HepG2 (cell line): ENCODE measurements around the gene DCAF8. TPM values are rescaled to one million over a fixed set of nuclear protein-coding genes. Genes with fewer than 3 reads are reported as not detected.

Experiments
- ATAC-seq: fragments of 200-7000 bp; cut with Tn5 transposase; 3 replicates; pipeline ENCODE4 v1.9.1; 2020; ENCODE audit warnings: mild to moderate bottlenecking, moderate library complexity
- BruUV-seq: library from RNA; stranded (reverse); fragments of 400-500 nt; replicated peaks from 2 replicates; lab custom pipeline; 2021; lab: Mats Ljungman, UMichigan
- CTCF ChIA-PET: fragments of 300-600 bp; formaldehyde crosslinking; extraction: SDS; loops from one replicate; lab custom pipeline; 2021; ENCODE audit warnings: low total read pairs, inconsistent platforms, low intra/inter-chr PET ratio; lab: Yijun Ruan, JAX
- POLR2A ChIA-PET: fragments of 350-600 bp; sonication (Branson Sonifier 250); formaldehyde crosslinking; loops from one replicate; lab custom pipeline; 2020; ENCODE audit warnings: antibody characterized with exemption, inconsistent platforms; lab: Yijun Ruan, JAX
- DNase-seq: peaks from one replicate; pipeline ENCODE4 v3.0.0-alpha.2; 2015; ENCODE audit warnings: low spot score
- FAIRE-seq: peaks from 3 replicates; lab custom pipeline; 2011; peaks lifted over from hg19 to GRCh38; lab: Jason Lieb, UNC
- H2AFZ ChIP-seq: one replicate; pipeline ENCODE4 v1.6.1; 2011; ENCODE audit warnings: low read length, inconsistent platforms
- H3K27ac ChIP-seq: fragments of 300-600 bp; 3 replicates; pipeline ENCODE4 v1.8.0; 2011; ENCODE audit warnings: mixed run types, mild to moderate bottlenecking, mixed read lengths, low read length, inconsistent platforms; ENCODE audit not compliant: insufficient read depth; ENCODE audit errors: extremely low read length
- H3K27me3 ChIP-seq, 2 experiments: fragments of 200-600 bp in 1 of 2; 2 replicates in 1 of 2; 3 replicates in 1 of 2; pipeline versions ENCODE4 v1.6.0 to v1.8.0; 2011; ENCODE audit warnings: low read length in 2 of 2, mild to moderate bottlenecking in 2 of 2, moderate library complexity in 2 of 2, inconsistent platforms in 1 of 2; ENCODE audit not compliant: insufficient read depth in 2 of 2, control insufficient read depth in 1 of 2
- H3K36me3 ChIP-seq, 2 experiments: fragments of 200-600 bp in 1 of 2; replicated peaks in 1 of 2; 2 replicates in 1 of 2; 3 replicates in 1 of 2; pipeline versions ENCODE4 v1.5.1 to v1.8.0; 2011; ENCODE audit warnings: low read length in 2 of 2, inconsistent platforms in 1 of 2; ENCODE audit not compliant: insufficient read depth in 2 of 2, control insufficient read depth in 1 of 2
- H3K4me1 ChIP-seq: 2 replicates; pipeline ENCODE4 v1.5.1; 2012; ENCODE audit warnings: low read length, inconsistent platforms; ENCODE audit not compliant: insufficient read depth
- H3K4me2 ChIP-seq: 2 replicates; pipeline ENCODE4 v1.6.0; 2011; ENCODE audit warnings: low read depth, low read length, inconsistent platforms
- H3K4me3 ChIP-seq, 3 experiments: fragments of 200-600 bp in 1 of 3; sonication (generic), shearing (Covaris generic) in 1 of 3; replicated peaks in 1 of 3; 2 replicates each; pipeline ENCODE4 v1.5.1; 2011 to 2016; ENCODE audit warnings: low read length in 3 of 3, inconsistent platforms in 2 of 3, low read depth in 2 of 3, mild to moderate bottlenecking in 2 of 3, control low read depth in 1 of 3, mixed read lengths in 1 of 3; ENCODE audit not compliant: insufficient read depth in 1 of 3
- H3K79me2 ChIP-seq: one replicate; pipeline ENCODE4 v1.6.1; 2011; ENCODE audit warnings: low read length, inconsistent platforms; ENCODE audit not compliant: insufficient read depth
- H3K9ac ChIP-seq: 2 replicates; pipeline ENCODE4 v1.6.0; 2011; ENCODE audit warnings: mild to moderate bottlenecking, low read depth, low read length, inconsistent platforms; ENCODE audit not compliant: insufficient read depth
- H3K9me3 ChIP-seq: 2 replicates; pipeline ENCODE4 v1.5.1; 2012; ENCODE audit warnings: mild to moderate bottlenecking, low read length
- H4K20me1 ChIP-seq: 2 replicates; pipeline ENCODE4 v1.6.0; 2011; ENCODE audit warnings: inconsistent platforms, mild to moderate bottlenecking, low read length, moderate library complexity; ENCODE audit not compliant: insufficient read depth
- ATAD3A ChIP-seq: sonication (generic); formaldehyde crosslinking; IDR thresholded peaks from 2 replicates; pipeline ENCODE4 v1.4.0; 2020; ENCODE audit warnings: missing genetic modification reagents
- ESRRA ChIP-seq: sonication (generic); formaldehyde crosslinking; IDR thresholded peaks from 2 replicates; pipeline ENCODE4 v1.5.1; 2020; ENCODE audit warnings: mild to moderate bottlenecking, low read depth, missing genetic modification reagents
- FOSL1 ChIP-seq: sonication (generic); formaldehyde crosslinking; IDR thresholded peaks from 2 replicates; pipeline ENCODE4 v1.9.0; 2021; ENCODE audit warnings: missing genetic modification reagents, borderline replicate concordance
- GZF1 ChIP-seq: sonication (generic); formaldehyde crosslinking; IDR thresholded peaks from 2 replicates; pipeline ENCODE4 v1.5.1; 2020; ENCODE audit warnings: mild to moderate bottlenecking, missing genetic modification reagents
- PHF8 ChIP-seq: sonication (generic); formaldehyde crosslinking; IDR thresholded peaks from 2 replicates; pipeline ENCODE4 v1.5.0; 2020; ENCODE audit warnings: missing genetic modification reagents
- RXRB ChIP-seq: IDR thresholded peaks from 2 replicates; pipeline ENCODE4 v1.6.1; 2016; ENCODE audit warnings: borderline replicate concordance, missing genetic modification reagents, missing compliant biosample characterization
- SMAD3 ChIP-seq: sonication (generic); formaldehyde crosslinking; IDR thresholded peaks from 2 replicates; pipeline ENCODE4 v1.4.0; 2020; ENCODE audit warnings: missing genetic modification reagents
- STAG1 ChIP-seq: sonication (generic); formaldehyde crosslinking; IDR thresholded peaks from 2 replicates; pipeline ENCODE4 v1.4.0; 2020; ENCODE audit warnings: missing genetic modification reagents
- TEAD3 ChIP-seq: optimal IDR thresholded peaks from 2 replicates; pipeline ENCODE3; 2016; ENCODE audit warnings: borderline replicate concordance
- TOE1 ChIP-seq: sonication (generic); formaldehyde crosslinking; IDR thresholded peaks from 2 replicates; pipeline ENCODE4 v1.4.0; 2020; ENCODE audit warnings: mild to moderate bottlenecking, missing genetic modification reagents
- ZNF24 ChIP-seq: fragments of 450-650 bp; IDR thresholded peaks from 2 replicates; pipeline ENCODE4 v1.6.1; 2017; ENCODE audit warnings: antibody characterized with exemption, mild to moderate bottlenecking
- ZNF562 ChIP-seq: sonication (generic); formaldehyde crosslinking; IDR thresholded peaks from 2 replicates; pipeline ENCODE4 v1.8.0; 2022; ENCODE audit warnings: missing genetic modification reagents, borderline replicate concordance
- ZNF605 ChIP-seq: sonication (generic); formaldehyde crosslinking; IDR thresholded peaks from 2 replicates; pipeline ENCODE4 v1.8.0; 2022; ENCODE audit warnings: mild to moderate bottlenecking, missing genetic modification reagents
- ZNF660 ChIP-seq: sonication (generic); formaldehyde crosslinking; IDR thresholded peaks from 2 replicates; pipeline ENCODE4 v1.5.1; 2020; ENCODE audit warnings: mild to moderate bottlenecking, low read depth, missing genetic modification reagents, borderline replicate concordance
- ZNF761 ChIP-seq: sonication (generic); formaldehyde crosslinking; conservative IDR thresholded peaks from 2 replicates; pipeline ENCODE4 v1.4.0; 2020; ENCODE audit warnings: mild to moderate bottlenecking, missing genetic modification reagents
- in situ Hi-C: cut with HindIII; loops from 2 replicates; pipeline ENCODE4 v1.10.0; 2017; ENCODE audit warnings: low pct_unique_long_range_greater_than_20kb; ENCODE audit not compliant: extremely low pct_ligation_motif_present
- intact Hi-C: fragments of 100-400 bp; cut with micrococcal nuclease; formaldehyde crosslinking; loops from one replicate; pipeline ENCODE4 v1.10.0; 2022; ENCODE audit not compliant: unreplicated experiment
- polyA plus RNA-seq, 8 experiments: library from polyadenylated mRNA; depleted of rRNA in 3 of 8; stranded (reverse) in 7 of 8; unstranded in 1 of 8; fragments of >200 nt; fragmentation: Illumina TruSeq in 4 of 8; extraction: Trizol in 4 of 8; gene quantifications; 2 replicates each; pipeline versions ENCODE4 v1.2.1 to v1.2.3, GENCODE V29; 2011 to 2016; ENCODE audit warnings: low read depth in 4 of 8, missing spikeins in 1 of 8, mixed read lengths in 1 of 8; ENCODE audit not compliant: insufficient read depth in 1 of 8
- total RNA-seq, 5 experiments: library from RNA; depleted of rRNA; stranded (reverse); fragments of >200 nt; fragmentation: Illumina TruSeq; extraction: Trizol; gene quantifications; 2 replicates each; pipeline ENCODE4 v1.2.3, GENCODE V29; 2016; ENCODE audit warnings: low read depth in 1 of 5
- TF ChIP-seq, protein P1 (sequence below): sonication (generic); formaldehyde crosslinking; IDR thresholded peaks from 2 replicates; pipeline ENCODE4 v1.4.0; 2020; ENCODE audit warnings: missing genetic modification reagents
- TF ChIP-seq, protein P2 (sequence below), 2 experiments: sonication (generic) in 1 of 2; formaldehyde crosslinking in 1 of 2; IDR thresholded peaks; 2 replicates each; pipeline versions ENCODE4 v1.4.0 to v1.6.1; 2018 to 2020; ENCODE audit warnings: missing genetic modification reagents in 2 of 2, borderline replicate concordance in 1 of 2, low read depth in 1 of 2, mild to moderate bottlenecking in 1 of 2, missing biosample characterization in 1 of 2
- TF ChIP-seq, protein P3 (sequence below): sonication (generic); IDR thresholded peaks from 2 replicates; pipeline ENCODE4 v1.6.1; 2016; ENCODE audit warnings: low read depth, borderline replicate concordance

Gene DCAF8
- total and polyA plus RNA-seq, 2 of the 13 experiments (the other 11 are each of a cell fraction or from before 2014, with no cell fraction given), result 73.4 to 79.8 TPM

DNA sequence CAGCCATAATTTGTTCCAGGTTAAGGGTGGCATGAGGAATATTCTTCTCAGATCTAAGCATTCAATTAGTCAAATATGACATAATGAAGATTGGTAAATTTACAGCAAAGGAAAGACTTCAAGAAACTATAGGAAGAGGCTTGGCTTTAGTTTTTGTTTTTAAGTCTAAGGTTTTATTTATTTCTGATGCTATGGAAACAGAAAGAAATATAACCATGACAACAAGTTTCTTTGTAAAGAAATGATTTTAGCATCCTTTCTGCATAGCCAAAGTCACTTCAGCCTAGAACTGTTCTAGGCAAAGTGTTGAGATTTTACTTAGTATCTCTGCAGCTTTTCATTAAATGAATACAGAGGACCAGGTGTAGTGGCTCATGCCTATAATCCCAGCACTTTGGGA, 29.4 kb downstream of the DCAF8 start:
- in situ Hi-C loops, result no loop called here
- no peak overlapping the region for H3K4me3 ChIP-seq
- no peak for DNase-seq
- no peaks in the 10 kb centered on the region for H3K79me2 ChIP-seq
- H3K4me2 ChIP-seq, result no peak overlapping the region
- FAIRE-seq, result no peak
- TF ChIP-seq ESRRA (CRISPR knock-in tag) (no peak), ZNF24 (no peak), TEAD3 (CRISPR knock-in tag) (no peak), PHF8 (CRISPR knock-in tag) (no peak), SMAD3 (no peak), ZNF761 (CRISPR knock-in tag) (no peak), ZNF562 (CRISPR knock-in tag) (no peak), ZNF605 (CRISPR knock-in tag) (no peak), FOSL1 (no peak), GZF1 (CRISPR knock-in tag) (no peak), ZNF660 (no peak), ATAD3A (CRISPR knock-in tag) (no peak), RXRB (CRISPR knock-in tag) (no peak), TOE1 (CRISPR knock-in tag) (no peak), STAG1 (no peak)
- TF ChIP-seq, protein P1, sequence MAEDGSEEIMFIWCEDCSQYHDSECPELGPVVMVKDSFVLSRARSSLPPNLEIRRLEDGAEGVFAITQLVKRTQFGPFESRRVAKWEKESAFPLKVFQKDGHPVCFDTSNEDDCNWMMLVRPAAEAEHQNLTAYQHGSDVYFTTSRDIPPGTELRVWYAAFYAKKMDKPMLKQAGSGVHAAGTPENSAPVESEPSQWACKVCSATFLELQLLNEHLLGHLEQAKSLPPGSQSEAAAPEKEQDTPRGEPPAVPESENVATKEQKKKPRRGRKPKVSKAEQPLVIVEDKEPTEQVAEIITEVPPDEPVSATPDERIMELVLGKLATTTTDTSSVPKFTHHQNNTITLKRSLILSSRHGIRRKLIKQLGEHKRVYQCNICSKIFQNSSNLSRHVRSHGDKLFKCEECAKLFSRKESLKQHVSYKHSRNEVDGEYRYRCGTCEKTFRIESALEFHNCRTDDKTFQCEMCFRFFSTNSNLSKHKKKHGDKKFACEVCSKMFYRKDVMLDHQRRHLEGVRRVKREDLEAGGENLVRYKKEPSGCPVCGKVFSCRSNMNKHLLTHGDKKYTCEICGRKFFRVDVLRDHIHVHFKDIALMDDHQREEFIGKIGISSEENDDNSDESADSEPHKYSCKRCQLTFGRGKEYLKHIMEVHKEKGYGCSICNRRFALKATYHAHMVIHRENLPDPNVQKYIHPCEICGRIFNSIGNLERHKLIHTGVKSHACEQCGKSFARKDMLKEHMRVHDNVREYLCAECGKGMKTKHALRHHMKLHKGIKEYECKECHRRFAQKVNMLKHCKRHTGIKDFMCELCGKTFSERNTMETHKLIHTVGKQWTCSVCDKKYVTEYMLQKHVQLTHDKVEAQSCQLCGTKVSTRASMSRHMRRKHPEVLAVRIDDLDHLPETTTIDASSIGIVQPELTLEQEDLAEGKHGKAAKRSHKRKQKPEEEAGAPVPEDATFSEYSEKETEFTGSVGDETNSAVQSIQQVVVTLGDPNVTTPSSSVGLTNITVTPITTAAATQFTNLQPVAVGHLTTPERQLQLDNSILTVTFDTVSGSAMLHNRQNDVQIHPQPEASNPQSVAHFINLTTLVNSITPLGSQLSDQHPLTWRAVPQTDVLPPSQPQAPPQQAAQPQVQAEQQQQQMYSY (CRISPR knock-in tag), result no peak
- TF ChIP-seq, protein P2, sequence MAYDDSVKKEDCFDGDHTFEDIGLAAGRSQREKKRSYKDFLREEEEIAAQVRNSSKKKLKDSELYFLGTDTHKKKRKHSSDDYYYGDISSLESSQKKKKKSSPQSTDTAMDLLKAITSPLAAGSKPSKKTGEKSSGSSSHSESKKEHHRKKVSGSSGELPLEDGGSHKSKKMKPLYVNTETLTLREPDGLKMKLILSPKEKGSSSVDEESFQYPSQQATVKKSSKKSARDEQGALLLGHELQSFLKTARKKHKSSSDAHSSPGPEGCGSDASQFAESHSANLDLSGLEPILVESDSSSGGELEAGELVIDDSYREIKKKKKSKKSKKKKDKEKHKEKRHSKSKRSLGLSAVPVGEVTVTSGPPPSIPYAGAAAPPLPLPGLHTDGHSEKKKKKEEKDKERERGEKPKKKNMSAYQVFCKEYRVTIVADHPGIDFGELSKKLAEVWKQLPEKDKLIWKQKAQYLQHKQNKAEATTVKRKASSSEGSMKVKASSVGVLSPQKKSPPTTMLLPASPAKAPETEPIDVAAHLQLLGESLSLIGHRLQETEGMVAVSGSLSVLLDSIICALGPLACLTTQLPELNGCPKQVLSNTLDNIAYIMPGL (CRISPR knock-in tag; IDR thresholded peaks at IDR 0.05; ENCODE audit: borderline replicate concordance in 1 of 2, low read depth in 1 of 2), result no peak
- TF ChIP-seq, protein P3, sequence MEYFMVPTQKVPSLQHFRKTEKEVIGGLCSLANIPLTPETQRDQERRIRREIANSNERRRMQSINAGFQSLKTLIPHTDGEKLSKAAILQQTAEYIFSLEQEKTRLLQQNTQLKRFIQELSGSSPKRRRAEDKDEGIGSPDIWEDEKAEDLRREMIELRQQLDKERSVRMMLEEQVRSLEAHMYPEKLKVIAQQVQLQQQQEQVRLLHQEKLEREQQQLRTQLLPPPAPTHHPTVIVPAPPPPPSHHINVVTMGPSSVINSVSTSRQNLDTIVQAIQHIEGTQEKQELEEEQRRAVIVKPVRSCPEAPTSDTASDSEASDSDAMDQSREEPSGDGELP, result no peak
- TF ChIP-seq, all 625 proteins: peak for 0
- Histone ChIP-seq H3K27me3 (no peaks in the 10 kb centered on the region), H3K27ac (no peak overlapping the region), H3K36me3 (peaks cover 12 to 82% of the 10 kb centered on the region in 2 experiments), H3K9ac (no peak overlapping the region), H3K4me1 (no peaks in the 10 kb centered on the region), H4K20me1 (no peaks in the 10 kb centered on the region), H3K9me3 (no peaks in the 10 kb centered on the region), H2AFZ (no peak overlapping the region)
- ChIA-PET CTCF (no interaction called here), POLR2A (no interaction called here)
- intact Hi-C loops, result no loop called here
- no peak for ATAC-seq
- no TSS peak for BruUV-seq
